ENCODE measurements around the gene ARFGAP1.

ARFGAP1 gene

DNA sequence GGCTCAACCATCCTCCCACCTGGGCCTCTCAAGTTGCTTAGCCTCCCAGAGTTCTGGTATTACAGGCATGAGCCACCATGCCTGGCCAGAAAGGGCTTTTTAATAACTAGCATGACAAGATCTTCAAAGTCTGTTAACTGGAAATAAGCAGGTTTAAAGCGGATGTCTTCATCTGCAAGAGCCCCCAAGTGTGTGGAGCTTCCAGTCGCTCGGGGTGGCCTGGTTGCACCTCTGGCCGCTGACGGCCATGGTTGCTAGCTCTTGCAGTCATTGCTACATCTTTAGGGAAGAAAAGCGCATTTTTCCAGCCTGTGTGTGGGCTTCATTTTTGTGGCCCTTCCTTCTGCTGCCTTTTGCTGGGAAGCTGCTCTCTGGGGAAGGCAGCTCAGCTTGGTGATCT, 7.8 kb downstream of the ARFGAP1 start:
- H3K4me2 ChIP-seq (ENCODE audit: insufficient read depth, low read length) = no peak overlapping the region
- H3K79me2 ChIP-seq (ENCODE audit: insufficient read depth, low read length) = peaks cover 32% of the 10 kb centered on the region
- H3K4me1 ChIP-seq (ENCODE audit: insufficient read depth, low read length) = peaks cover 28% of the 10 kb centered on the region
- no peak overlapping the region for H3K27ac ChIP-seq (ENCODE audit: low read length)
- DNase-seq (no peak), ATAC-seq (ENCODE audit: insufficient read depth, low read depth) (no peak)
- H3K4me3 ChIP-seq (ENCODE audit: low read depth in 1 of 2, low read length in 2 of 2) = no peak overlapping the region
- peaks cover 34% of the 10 kb centered on the region for H4K20me1 ChIP-seq (ENCODE audit: insufficient read depth, low read length)
- no peak overlapping the region; the same call in 1 of the 2 replicates for H3K9ac ChIP-seq (ENCODE audit: low read depth, low read length)
- TF ChIP-seq, protein P1, sequence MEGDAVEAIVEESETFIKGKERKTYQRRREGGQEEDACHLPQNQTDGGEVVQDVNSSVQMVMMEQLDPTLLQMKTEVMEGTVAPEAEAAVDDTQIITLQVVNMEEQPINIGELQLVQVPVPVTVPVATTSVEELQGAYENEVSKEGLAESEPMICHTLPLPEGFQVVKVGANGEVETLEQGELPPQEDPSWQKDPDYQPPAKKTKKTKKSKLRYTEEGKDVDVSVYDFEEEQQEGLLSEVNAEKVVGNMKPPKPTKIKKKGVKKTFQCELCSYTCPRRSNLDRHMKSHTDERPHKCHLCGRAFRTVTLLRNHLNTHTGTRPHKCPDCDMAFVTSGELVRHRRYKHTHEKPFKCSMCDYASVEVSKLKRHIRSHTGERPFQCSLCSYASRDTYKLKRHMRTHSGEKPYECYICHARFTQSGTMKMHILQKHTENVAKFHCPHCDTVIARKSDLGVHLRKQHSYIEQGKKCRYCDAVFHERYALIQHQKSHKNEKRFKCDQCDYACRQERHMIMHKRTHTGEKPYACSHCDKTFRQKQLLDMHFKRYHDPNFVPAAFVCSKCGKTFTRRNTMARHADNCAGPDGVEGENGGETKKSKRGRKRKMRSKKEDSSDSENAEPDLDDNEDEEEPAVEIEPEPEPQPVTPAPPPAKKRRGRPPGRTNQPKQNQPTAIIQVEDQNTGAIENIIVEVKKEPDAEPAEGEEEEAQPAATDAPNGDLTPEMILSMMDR (IDR thresholded peaks at IDR 0.05; ENCODE audit: borderline replicate concordance, extremely low read depth, low read length, poor library complexity, severe bottlenecking) = no peak
- TF ChIP-seq EZH2 (IDR thresholded peaks at IDR 0.05; ENCODE audit: borderline replicate concordance, low read depth, low read length, severe bottlenecking) = no peak
- H2AFZ ChIP-seq (ENCODE audit: low read depth, low read length) = no peak overlapping the region
- H3K36me3 ChIP-seq (ENCODE audit: insufficient read depth, low read length) = peaks cover 91% of the 10 kb centered on the region
- H3K27me3 ChIP-seq (ENCODE audit: insufficient read depth, low read length, poor library complexity) = no peaks in the 10 kb centered on the region
- H3K9me3 ChIP-seq (ENCODE audit: insufficient read depth, low read length, severe bottlenecking) = no peaks in the 10 kb centered on the region

- peaks cover 32% of the 10 kb centered on the region for H3K4me1 ChIP-seq (ENCODE audit: insufficient read depth, low read length)
- H3K27me3 ChIP-seq (ENCODE audit: insufficient read depth, low read length, poor library complexity) = no peaks in the 10 kb centered on the region
- DNase-seq (no peak), ATAC-seq (ENCODE audit: insufficient read depth, low read depth) (no peak)
- peaks cover 91% of the 10 kb centered on the region for H3K36me3 ChIP-seq (ENCODE audit: insufficient read depth, low read length)
- H2AFZ ChIP-seq (ENCODE audit: low read depth, low read length) = no peak overlapping the region
- no peak overlapping the region for H3K27ac ChIP-seq (ENCODE audit: low read length)
- peaks cover 31% of the 10 kb centered on the region for H3K79me2 ChIP-seq (ENCODE audit: insufficient read depth, low read length)
- H3K4me2 ChIP-seq (ENCODE audit: insufficient read depth, low read length) = no peak overlapping the region
- H3K9ac ChIP-seq (ENCODE audit: low read depth, low read length) = no peak overlapping the region
- H4K20me1 ChIP-seq (ENCODE audit: insufficient read depth, low read length) = peaks cover 27% of the 10 kb centered on the region
- no peaks in the 10 kb centered on the region for H3K9me3 ChIP-seq (ENCODE audit: insufficient read depth, low read length, severe bottlenecking)
- TF ChIP-seq EZH2 (IDR thresholded peaks at IDR 0.05; ENCODE audit: borderline replicate concordance, low read depth, low read length, severe bottlenecking) = no peak
- TF ChIP-seq, protein P1 (IDR thresholded peaks at IDR 0.05; ENCODE audit: borderline replicate concordance, extremely low read depth, low read length, poor library complexity, severe bottlenecking) = peak; percentile 63
- H3K4me3 ChIP-seq (ENCODE audit: low read depth in 1 of 2, low read length in 2 of 2) = no peak overlapping the region
These were observed 8.4 kb downstream of the ARFGAP1 start for GRCh38 chr20:63280929-63281545.

- H3K9me3 ChIP-seq (ENCODE audit: insufficient read depth, low read length, severe bottlenecking) = no peaks in the 10 kb centered on the region
- peaks cover 22% of the 10 kb centered on the region for H3K79me2 ChIP-seq (ENCODE audit: insufficient read depth, low read length)
- peaks cover 90% of the 10 kb centered on the region for H3K36me3 ChIP-seq (ENCODE audit: insufficient read depth, low read length)
- H3K4me3 ChIP-seq (ENCODE audit: low read depth in 1 of 2, low read length in 2 of 2) = no peak overlapping the region
- no peak for TF ChIP-seq EZH2 (IDR thresholded peaks at IDR 0.05; ENCODE audit: borderline replicate concordance, low read depth, low read length, severe bottlenecking)
- TF ChIP-seq, protein P1 (IDR thresholded peaks at IDR 0.05; ENCODE audit: borderline replicate concordance, extremely low read depth, low read length, poor library complexity, severe bottlenecking) = no peak
- H4K20me1 ChIP-seq (ENCODE audit: insufficient read depth, low read length) = peaks cover 18% of the 10 kb centered on the region
- ATAC-seq (ENCODE audit: insufficient read depth, low read depth) (no peak), DNase-seq (no peak)
- H3K9ac ChIP-seq (ENCODE audit: low read depth, low read length) = no peak overlapping the region
- no peaks in the 10 kb centered on the region for H3K27me3 ChIP-seq (ENCODE audit: insufficient read depth, low read length, poor library complexity)
- no peak overlapping the region for H3K27ac ChIP-seq (ENCODE audit: low read length)
- no peak overlapping the region for H2AFZ ChIP-seq (ENCODE audit: low read depth, low read length)
- peaks cover 32% of the 10 kb centered on the region for H3K4me1 ChIP-seq (ENCODE audit: insufficient read depth, low read length)
- H3K4me2 ChIP-seq (ENCODE audit: insufficient read depth, low read length) = no peak overlapping the region
These were observed 9.4 kb downstream of the ARFGAP1 start for GRCh38 chr20:63281742-63282665.

All from DND-41 (cell line).